AG04449 (cell line): ENCODE results near the gene TBX3.
"Not testable (repeated sequence)": the region's sequence is repeated elsewhere in the genome, so short reads cannot be mapped to it uniquely, and the experiment has no call there.

Experiments used
- CTCF ChIA-PET: fragments of 350-600 bp; formaldehyde crosslinking; extraction: SDS; loops from one replicate; lab custom pipeline; 2021; ENCODE audit warnings: antibody characterized with exemption; lab: Yijun Ruan, JAX
- POLR2A ChIA-PET: fragments of 400-600, 350-600 bp; formaldehyde crosslinking; extraction: SDS; loops from one replicate; lab custom pipeline; 2020; ENCODE audit warnings: antibody characterized with exemption, inconsistent platforms; lab: Yijun Ruan, JAX
- DNase-seq: peaks from one replicate; pipeline ENCODE4 v3.0.0-alpha.2; 2010; ENCODE audit warnings: low read depth, low spot score
- H3K4me3 ChIP-seq: 2 replicates; pipeline ENCODE4 v1.5.1; 2011; ENCODE audit warnings: low read depth, mild to moderate bottlenecking, control low read depth, low read length
- CTCF ChIP-seq: IDR thresholded peaks from one replicate; pipeline ENCODE4 v1.5.1; 2011; ENCODE audit warnings: mild to moderate bottlenecking, moderate library complexity, low read length, control low read depth, inconsistent platforms; ENCODE audit not compliant: insufficient read depth; ENCODE audit errors: missing control alignments

Gene TBX3

DNA sequence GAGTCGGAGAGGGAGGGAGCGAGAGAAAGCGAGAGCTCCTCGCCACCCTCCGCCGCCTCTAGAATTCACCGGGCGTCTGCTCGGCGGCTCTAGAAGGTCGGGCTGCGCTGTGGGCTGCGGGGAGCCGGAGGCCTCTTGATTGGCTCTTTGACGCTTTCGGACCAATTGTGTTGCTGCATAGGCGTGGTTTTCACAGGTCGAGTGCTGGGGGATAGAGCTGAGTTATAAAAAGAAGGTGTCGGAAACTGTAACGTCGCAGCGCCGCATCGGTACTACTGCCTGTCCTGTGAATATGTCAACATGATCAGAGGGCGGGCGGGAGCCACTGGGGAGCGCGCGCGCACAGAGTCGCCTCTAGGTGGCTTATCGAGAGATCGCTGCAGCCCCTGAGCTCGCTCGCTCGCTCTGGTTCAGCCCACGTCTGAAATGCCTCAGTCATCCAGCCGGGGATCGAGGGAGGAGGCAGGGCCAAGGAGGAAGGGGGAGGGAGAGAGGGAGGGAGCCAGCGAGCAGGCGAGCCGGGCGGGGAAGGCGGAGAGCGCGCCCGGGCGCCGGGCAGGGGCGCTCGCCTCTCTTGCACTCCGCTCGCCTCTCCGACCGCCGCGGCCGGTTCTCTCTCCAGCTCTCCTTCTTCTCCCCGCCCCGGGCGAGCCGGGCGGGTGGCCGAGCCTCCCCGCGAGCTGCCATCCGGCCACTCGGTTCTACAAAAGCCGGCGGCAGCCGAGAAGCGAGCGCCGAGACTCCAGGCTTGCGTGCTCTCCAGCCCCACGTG lies at the start of gene TBX3:
TSS of gene TBX3 (minus strand) at position 78 of the 772 bp plus-strand sequence. CDS start 975 bp downstream, outside the sequence.
- H3K4me3 ChIP-seq: peak within 1 kb of the TSS; percentile 80
- peak; percentile 61 for TF ChIP-seq CTCF
- DNase-seq: peak; percentile 99
- ChIA-PET POLR2A (interaction anchor here (0.6 to 2.8 kb wide), 40 partner anchors 10 to 1068 kb away, joined by 3 to 47 read pairs (median 4); no protein-coding TSS in a partner anchor), CTCF (interaction anchor here (0.7 to 5.6 kb wide), 15 partner anchors 9 to 1071 kb away, joined by 3 to 42 read pairs (median 3); no protein-coding TSS in a partner anchor)

DNA sequence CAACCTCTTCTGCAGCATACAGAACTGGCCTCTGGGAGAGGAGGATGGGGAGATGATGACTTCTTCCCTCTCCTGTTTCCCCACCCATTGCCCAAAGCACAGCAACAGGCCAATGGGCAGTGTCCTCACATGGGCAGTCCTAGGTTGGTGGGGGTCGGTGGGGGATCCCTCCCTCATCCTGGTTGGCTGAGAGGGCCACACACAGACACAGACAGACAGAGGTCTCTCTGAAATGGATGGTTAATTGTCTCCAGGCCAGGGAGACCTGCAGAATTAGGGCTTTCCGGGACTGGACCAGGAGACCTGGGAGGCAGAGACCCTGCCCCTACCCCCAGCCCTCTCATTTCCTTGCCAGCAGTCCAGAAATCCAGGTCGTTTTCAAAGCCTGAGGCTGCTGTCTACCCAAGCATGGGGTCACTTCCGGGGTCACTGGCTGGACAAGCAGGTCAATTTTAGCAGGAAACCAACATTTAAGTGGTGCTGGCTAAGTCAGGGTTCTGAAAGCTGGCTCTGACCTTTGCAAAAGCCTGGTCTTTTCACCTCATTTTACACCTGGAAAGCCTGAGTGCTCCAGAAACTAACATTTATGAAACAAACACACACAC lies 48.6 kb upstream of the TBX3 start:
- ChIA-PET POLR2A (no interaction called here), CTCF (no interaction called here)
- no peak overlapping the region for H3K4me3 ChIP-seq
- TF ChIP-seq CTCF: no peak
- DNase-seq: no peak

DNA sequence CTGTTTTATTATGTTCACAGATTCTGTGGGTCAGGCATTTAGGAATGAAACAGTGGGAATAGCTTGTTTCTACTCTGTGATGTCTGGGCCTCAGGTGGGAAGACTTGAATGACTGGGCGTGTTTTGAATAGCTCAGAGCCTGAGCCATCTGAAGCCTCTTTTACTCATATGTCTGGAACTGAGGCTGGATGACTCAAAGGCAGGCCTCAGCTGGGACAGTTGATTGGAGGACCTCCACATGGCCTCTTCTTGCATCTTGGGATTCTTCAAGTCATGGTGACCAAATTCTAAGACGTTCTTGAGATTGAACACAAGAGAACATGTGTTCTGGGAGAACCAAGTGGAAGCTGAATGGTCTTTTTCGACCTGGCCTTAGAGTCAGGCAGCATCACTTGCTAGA lies 45.8 kb upstream of the TBX3 start:
- POLR2A ChIA-PET: no interaction called here
- no peak overlapping the region for H3K4me3 ChIP-seq
- peak; percentile 31 for DNase-seq
- no peak for TF ChIP-seq CTCF
- CTCF ChIA-PET: no interaction called here

GRCh38 chr12:114726092-114726710 lies 42.2 kb upstream of the TBX3 start:
- H3K4me3 ChIP-seq: no peak overlapping the region
- ChIA-PET POLR2A (no interaction called here), CTCF (no interaction called here)
- DNase-seq: no peak
- TF ChIP-seq CTCF: no peak

- DNase-seq, CTCF ChIA-PET, H3K4me3 ChIP-seq, POLR2A ChIA-PET: not testable (repeated sequence)
Measured at GRCh38 chr12:114722176-114722575, 38.2 kb upstream of the TBX3 start.

GRCh38 chr12:114721266-114721665 lies 37.3 kb upstream of the TBX3 start:
- no peak for TF ChIP-seq CTCF
- ChIA-PET POLR2A (no interaction called here), CTCF (no interaction called here)
- no peak overlapping the region for H3K4me3 ChIP-seq
- no peak for DNase-seq
